ENCODE data around the gene PACS2. TPM values are rescaled to one million over a fixed set of nuclear protein-coding genes. Genes with fewer than 3 reads are reported as not detected.

Gene PACS2
- total RNA-seq, 2 experiments from 2014 or later, result 33.2 to 33.8 TPM

- ChIA-PET CTCF (no interaction called here), POLR2A (no interaction called here)
These were observed 23.6 kb downstream of the PACS2 start for GRCh38 chr14:105337966-105338741.

GRCh38 chr14:105340821-105341733 lies 26.5 kb downstream of the PACS2 start:
- ChIA-PET CTCF (no interaction called here), POLR2A (no interaction called here)

GRCh38 chr14:105343194-105343593 lies 28.6 kb downstream of the PACS2 start:
- ChIA-PET POLR2A (no interaction called here), CTCF (interaction anchor here (0.7 to 1.4 kb wide), 3 partner anchors 8 to 558 kb away, joined by 3 to 5 read pairs (median 3); no protein-coding TSS in a partner anchor)

GRCh38 chr14:105346200-105346533 lies 31.6 kb downstream of the PACS2 start:
- CTCF ChIA-PET, result no interaction called here
- POLR2A ChIA-PET, result no interaction called here

GRCh38 chr14:105346876-105347586 lies 32.5 kb downstream of the PACS2 start:
- POLR2A ChIA-PET, result no interaction called here
- CTCF ChIA-PET, result interaction anchor here (0.7 kb wide), 1 partner anchor 15 kb away, joined by 4 read pairs; no protein-coding TSS in a partner anchor

GRCh38 chr14:105347587-105347968 lies 33.0 kb downstream of the PACS2 start:
- POLR2A ChIA-PET, result no interaction called here

GRCh38 chr14:105348169-105348944 lies 33.8 kb downstream of the PACS2 start:
- ChIA-PET POLR2A (no interaction called here), CTCF (interaction anchor here (0.7 kb wide), 1 partner anchor 17 kb away, joined by 4 read pairs; no protein-coding TSS in a partner anchor)

More at GRCh38 chr14:105347587-105347968, 33.0 kb downstream of the PACS2 start:
- CTCF ChIA-PET, result interaction anchor here (0.7 kb wide), 1 partner anchor 16 kb away, joined by 4 read pairs; no protein-coding TSS in a partner anchor

GRCh38 chr14:105348945-105349699 lies 34.6 kb downstream of the PACS2 start:
- ChIA-PET POLR2A (no interaction called here), CTCF (no interaction called here)

- ChIA-PET CTCF (no interaction called here), POLR2A (no interaction called here)
These were observed 35.4 kb downstream of the PACS2 start for GRCh38 chr14:105349992-105350391.

- ChIA-PET CTCF (interaction anchor here (1.3 to 2.1 kb wide), 3 partner anchors 8 to 62 kb away, joined by 3 to 5 read pairs (median 3); no protein-coding TSS in a partner anchor), POLR2A (no interaction called here)
These were observed 36.1 kb downstream of the PACS2 start for GRCh38 chr14:105350450-105351244.

- ChIA-PET CTCF (interaction anchor here (0.7 to 2.1 kb wide), 8 partner anchors 9 to 376 kb away, joined by 3 to 12 read pairs (median 4); no protein-coding TSS in a partner anchor), POLR2A (no interaction called here)
These were observed 36.9 kb downstream of the PACS2 start for GRCh38 chr14:105351410-105351809.

GRCh38 chr14:105351920-105352851 lies 37.6 kb downstream of the PACS2 start:
- ChIA-PET CTCF (interaction anchor here (0.6 to 2.1 kb wide), 15 partner anchors 9 to 376 kb away, joined by 3 to 12 read pairs (median 4); no protein-coding TSS in a partner anchor), POLR2A (no interaction called here)

- CTCF ChIA-PET, result no interaction called here
- POLR2A ChIA-PET, result no interaction called here
These were observed 38.6 kb downstream of the PACS2 start for GRCh38 chr14:105353136-105353535.

- ChIA-PET POLR2A (no interaction called here), CTCF (interaction anchor here (1.0 kb wide), 1 partner anchor 264 kb away, joined by 3 read pairs; no protein-coding TSS in a partner anchor)
These were observed 40.0 kb downstream of the PACS2 start for GRCh38 chr14:105354541-105354940.

- ChIA-PET POLR2A (no interaction called here), CTCF (no interaction called here)
These were observed 40.6 kb downstream of the PACS2 start for GRCh38 chr14:105355049-105355575.

- ChIA-PET POLR2A (no interaction called here), CTCF (no interaction called here)
These were observed 41.5 kb downstream of the PACS2 start for GRCh38 chr14:105355850-105356604.

All from activated CD8-positive, alpha-beta memory T cell treated with anti-CD3 and anti-CD28 coated beads for 36 hours (primary cell).